Esophagus squamous epithelium (tissue), 4 donors: ENCODE results near the gene ANKRD11.

ENCODE experiments used
- POLR2A ChIP-seq, 4 donors: fragments of 450-650 bp; IDR thresholded peaks; one replicate each; pipeline ENCODE4 v1.6.1; 2017; ENCODE audit warnings: antibody characterized with exemption in 4 of 4, mild to moderate bottlenecking in 4 of 4, moderate library complexity in 3 of 4
- TF ChIP-seq, protein P1 (sequence below), 6 experiments: fragments of 450-650 bp in 4 of 6; fragments of 200-600 bp in 2 of 6; sonication (generic) in 2 of 6; IDR thresholded peaks; one replicate each; pipeline ENCODE4 v1.5.1; 2016 to 2019; ENCODE audit warnings: antibody characterized with exemption in 6 of 6, mild to moderate bottlenecking in 4 of 6, moderate library complexity in 4 of 6

DNA sequence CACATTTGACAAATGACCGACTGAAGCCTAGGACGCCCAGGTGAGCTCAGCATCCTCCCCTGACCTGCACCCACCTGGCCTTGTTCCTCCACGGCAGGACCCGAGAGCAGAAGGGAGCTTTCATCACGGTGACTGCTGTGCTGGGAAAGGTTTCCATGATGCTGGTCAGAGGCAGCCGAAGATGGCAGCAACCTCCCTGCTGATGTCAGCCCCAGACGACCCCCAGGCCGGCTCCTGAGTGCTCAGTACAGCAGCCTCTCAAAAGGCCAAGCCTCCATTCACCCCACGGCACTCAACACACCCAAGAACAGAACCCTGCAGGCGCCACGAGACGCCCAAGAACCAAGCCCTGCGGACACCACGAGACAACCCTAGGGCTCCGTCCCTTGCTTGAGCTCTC lies 119.8 kb downstream of the ANKRD11 start:
- TF ChIP-seq, protein P1, sequence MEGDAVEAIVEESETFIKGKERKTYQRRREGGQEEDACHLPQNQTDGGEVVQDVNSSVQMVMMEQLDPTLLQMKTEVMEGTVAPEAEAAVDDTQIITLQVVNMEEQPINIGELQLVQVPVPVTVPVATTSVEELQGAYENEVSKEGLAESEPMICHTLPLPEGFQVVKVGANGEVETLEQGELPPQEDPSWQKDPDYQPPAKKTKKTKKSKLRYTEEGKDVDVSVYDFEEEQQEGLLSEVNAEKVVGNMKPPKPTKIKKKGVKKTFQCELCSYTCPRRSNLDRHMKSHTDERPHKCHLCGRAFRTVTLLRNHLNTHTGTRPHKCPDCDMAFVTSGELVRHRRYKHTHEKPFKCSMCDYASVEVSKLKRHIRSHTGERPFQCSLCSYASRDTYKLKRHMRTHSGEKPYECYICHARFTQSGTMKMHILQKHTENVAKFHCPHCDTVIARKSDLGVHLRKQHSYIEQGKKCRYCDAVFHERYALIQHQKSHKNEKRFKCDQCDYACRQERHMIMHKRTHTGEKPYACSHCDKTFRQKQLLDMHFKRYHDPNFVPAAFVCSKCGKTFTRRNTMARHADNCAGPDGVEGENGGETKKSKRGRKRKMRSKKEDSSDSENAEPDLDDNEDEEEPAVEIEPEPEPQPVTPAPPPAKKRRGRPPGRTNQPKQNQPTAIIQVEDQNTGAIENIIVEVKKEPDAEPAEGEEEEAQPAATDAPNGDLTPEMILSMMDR (IDR thresholded peaks at IDR 0.05): no peak
- TF ChIP-seq POLR2A (IDR thresholded peaks at IDR 0.05): no peak
